NCI-H524 (cell line): Measurements from ENCODE around the gene FSTL5.
"Not testable (repeated sequence)": the region's sequence is repeated elsewhere in the genome, so short reads cannot be mapped to it uniquely, and the experiment has no call there.

Experiments
- DNase-seq, 2 experiments: peaks; one replicate each; lab custom pipeline; 2025; lab: John Stamatoyannopoulos, UW

FSTL5 gene

DNA sequence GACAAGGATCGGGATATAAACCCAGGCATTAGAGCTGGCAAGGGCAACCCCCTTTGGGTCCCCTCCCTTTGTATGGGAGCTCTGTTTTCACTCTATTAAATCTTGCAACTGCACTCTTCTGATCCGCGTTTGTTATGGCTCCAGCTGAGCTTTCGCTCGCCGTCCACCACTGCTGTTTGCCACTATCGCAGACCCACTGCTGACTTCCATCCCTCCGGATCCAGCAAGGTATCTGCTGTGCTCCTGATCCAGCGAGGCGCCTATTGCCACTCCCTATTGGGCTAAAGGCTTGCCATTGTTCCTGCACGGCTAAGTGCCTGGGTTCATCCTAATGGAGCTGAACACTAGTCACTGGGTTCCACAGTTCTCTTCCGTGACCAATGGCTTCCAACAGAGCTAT lies 59.9 kb downstream of the FSTL5 start:
- not testable (repeated sequence) for DNase-seq

GRCh38 chr4:162102713-162103112 lies 61.1 kb downstream of the FSTL5 start:
- no peak for DNase-seq

- DNase-seq: no peak
Measured at GRCh38 chr4:162101337-162101736, 62.5 kb downstream of the FSTL5 start.

GRCh38 chr4:162075726-162076125 lies 88.1 kb downstream of the FSTL5 start:
- DNase-seq: no peak

- no peak for DNase-seq
Measured at GRCh38 chr4:162061214-162061613, 102.6 kb downstream of the FSTL5 start.

- DNase-seq: no peak
Measured at GRCh38 chr4:162059656-162060055, 104.1 kb downstream of the FSTL5 start.

- peak; percentile 33 to 78 for DNase-seq
Measured at GRCh38 chr4:162056990-162057389, 106.8 kb downstream of the FSTL5 start.

GRCh38 chr4:162046135-162046534 lies 117.7 kb downstream of the FSTL5 start:
- no peak for DNase-seq

DNA sequence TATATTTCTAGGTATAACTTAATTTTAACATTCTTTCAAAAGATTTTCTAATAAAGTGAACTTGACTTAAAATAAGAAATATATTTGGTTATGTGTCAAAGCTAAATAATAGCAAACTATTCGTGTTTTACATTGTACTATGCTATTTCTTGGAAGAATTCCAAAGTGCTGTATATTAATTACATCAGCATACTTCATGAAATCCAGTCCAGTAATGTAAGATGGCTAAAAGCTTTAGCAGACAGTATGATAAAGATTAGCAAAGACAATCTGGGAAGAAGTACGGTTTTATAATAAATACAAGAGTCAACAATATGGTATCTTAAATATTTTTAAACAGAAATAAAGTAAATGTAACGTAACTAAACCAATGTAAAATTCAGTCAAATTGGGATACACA lies 125.7 kb downstream of the FSTL5 start:
- DNase-seq: no peak

DNA sequence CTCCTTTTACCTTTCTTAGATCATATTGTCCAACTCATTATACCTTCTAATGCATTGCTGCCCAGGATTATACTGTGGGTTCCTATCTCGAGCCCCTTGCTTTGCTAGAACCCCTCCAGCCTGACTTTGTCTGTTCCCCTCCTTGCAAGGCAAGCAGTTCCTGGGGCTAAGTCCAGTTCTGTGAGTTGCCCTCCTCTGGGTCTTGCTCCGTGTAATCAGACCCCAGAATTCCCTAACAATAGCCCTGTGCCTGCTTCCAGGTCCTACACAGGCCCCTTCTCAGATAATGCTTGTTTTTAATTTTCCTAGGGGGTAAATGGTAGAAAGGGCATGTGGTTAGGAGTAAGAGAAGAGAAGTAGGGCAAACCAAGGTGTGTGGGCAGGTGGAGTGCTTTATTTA lies 145.9 kb downstream of the FSTL5 start:
- no peak for DNase-seq

DNA sequence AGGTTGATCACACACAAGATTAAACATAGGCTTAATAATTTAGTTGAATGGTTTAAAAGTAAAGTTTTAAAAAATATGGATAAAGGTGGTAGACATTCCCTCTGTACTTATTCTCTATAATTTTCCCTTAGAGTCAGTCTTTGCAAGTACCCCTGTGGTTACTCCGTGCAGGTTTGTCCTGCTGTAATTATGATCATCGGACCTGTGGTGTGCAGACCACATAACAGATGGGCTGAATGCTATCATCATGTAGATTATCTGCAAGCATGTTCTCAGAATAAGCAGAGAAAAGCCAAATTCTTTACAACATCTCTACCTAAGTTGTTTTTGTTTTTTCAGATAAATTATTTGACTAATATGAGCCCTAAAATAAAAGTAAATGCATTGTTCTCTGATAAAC lies 146.8 kb downstream of the FSTL5 start:
- DNase-seq: peak in 1 of 2 experiments; percentile 37

DNA sequence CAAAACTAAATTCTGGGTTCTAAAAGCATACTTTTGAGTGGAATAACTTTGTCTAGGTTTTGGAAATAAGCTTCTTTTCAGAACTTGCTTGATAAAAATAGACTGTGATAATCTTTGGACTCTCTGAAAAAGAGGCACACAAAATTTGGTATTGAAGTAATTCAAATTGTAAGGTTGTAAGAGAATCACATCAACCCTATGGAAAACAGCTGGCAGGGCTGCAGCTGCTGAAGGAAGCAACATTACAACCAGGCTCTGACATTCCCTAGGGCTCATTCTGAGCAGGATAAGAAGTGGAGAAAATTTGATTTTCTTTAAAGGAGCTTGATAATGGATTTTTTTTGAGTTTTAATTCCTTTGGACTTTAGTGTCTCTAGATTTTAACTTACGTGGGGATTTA lies 147.6 kb downstream of the FSTL5 start:
- DNase-seq: no peak

- no peak for DNase-seq
Measured at GRCh38 chr4:162015090-162015489, 148.7 kb downstream of the FSTL5 start.

DNA sequence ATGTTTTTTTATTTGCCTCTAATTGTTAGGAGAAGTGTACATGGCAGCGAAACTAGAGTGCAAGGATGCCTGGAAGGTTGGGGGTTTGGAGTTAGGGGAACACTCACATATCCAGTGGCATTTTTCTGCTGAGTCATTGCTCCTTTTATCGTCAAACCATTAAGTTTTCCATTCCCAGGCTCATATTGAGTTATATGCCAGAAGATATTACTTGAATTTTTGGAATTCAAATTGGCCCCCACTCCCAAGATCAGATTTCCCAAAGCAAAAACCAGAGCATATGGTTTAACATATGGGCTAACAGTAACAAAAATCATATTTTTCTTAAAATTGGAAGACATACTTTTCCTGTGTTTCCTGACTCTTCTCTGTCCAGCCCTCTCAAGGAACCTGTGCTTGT lies 152.7 kb downstream of the FSTL5 start:
- peak in 1 of 2 experiments; percentile 31 for DNase-seq

- DNase-seq: no peak
Measured at GRCh38 chr4:162010362-162010761, 153.4 kb downstream of the FSTL5 start.

DNA sequence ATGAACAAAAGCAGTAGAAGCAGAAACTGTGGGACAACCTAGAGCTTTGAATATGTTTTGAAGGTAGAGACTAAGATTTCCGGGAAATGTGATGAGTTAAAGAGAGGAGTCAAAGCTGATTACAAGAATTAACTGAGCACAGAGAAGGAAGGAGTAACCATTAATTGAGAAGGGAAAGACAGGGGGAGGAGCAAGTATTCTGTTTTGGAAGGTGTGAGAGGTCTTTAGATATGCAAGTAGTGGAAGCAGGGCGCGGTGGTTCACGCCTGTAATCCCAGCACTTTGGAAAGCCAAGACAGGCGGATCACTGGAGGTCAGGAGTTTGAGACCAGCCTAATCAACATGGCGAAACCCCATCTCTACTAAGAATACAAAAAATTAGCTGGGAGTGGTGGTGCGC lies 171.5 kb downstream of the FSTL5 start:
- DNase-seq: no peak

DNA sequence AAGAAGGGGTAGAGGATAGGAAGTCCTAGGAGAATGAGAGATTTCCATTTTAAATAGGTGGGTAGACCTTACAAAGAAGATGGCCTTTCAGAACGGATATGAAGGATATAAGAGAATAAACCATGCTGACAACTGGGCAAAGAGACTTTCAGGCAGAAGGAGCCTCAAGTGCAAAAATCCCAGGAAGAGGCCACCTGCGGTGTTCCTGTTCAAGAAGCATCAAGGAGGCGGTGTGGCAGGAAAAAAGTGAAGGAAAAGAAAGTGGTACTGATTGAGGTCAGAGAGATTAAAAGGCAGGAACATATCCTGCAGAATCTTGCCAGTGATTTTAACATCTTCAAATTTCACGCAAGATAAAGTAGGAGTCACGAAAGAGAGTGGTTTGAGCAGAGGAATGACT lies 172.0 kb downstream of the FSTL5 start:
- DNase-seq: no peak

GRCh38 chr4:161990721-161991120 lies 173.1 kb downstream of the FSTL5 start:
- no peak for DNase-seq

GRCh38 chr4:161988946-161989345 lies 174.9 kb downstream of the FSTL5 start:
- DNase-seq: no peak

DNA sequence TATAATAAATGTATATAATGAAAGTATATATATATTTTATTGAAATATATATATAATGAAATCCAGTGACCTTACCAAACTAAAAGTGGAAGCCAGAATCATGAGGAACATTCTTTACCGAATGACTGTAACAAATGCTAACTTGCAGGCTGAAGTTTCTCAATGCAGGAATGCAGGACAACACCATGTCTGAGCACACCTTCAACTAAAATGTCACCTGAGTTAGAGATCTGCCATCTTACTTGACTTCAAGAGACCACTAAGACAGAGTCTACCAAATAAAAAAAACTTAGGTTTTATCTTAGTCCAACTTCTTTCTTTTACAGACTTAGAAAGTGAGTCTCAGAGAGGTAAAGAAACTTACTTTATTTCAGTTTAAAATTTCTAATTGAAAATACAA lies 176.2 kb downstream of the FSTL5 start:
- no peak for DNase-seq

DNA sequence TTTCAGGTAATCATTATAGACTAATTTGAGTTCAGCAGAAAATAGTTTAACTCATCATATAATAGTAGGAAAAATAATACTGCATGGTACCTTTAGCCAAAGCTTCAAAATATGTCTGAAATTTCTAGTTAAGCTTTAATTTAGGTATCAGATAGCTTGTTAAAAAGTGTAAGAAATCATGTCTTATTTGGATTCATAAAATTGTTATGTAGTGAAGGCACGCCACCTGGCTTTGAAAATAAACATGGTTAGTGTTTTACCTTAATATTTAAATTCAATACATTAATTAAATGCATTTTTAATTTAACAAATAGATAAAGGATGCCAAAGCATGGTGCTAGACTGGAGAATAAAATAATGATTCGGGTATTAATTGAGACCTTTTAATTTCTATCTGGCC lies 211.4 kb downstream of the FSTL5 start:
- no peak for DNase-seq

GRCh38 chr4:161949946-161950725 lies 213.7 kb downstream of the FSTL5 start:
- DNase-seq: no peak

GRCh38 chr4:161948026-161948770 lies 215.6 kb downstream of the FSTL5 start:
- DNase-seq: no peak

DNA sequence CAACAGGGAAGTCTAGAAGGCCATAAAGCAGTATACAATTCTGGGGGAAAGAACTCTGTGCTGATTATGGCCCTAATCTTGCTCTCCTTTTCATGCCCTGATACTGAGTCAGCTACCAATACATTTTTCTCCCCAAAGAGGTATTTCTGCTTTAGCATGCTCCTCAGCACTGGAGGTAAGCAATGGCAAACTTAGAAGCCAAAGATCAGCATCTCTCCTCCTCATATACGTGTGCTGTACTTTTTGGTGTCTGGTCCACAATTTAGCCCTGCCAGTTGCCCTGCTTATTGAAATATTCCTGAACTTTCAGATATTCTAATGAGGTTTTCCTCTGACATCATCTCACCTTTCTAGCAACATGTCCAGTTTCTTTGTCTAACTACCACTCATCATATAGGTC lies 226.2 kb downstream of the FSTL5 start:
- DNase-seq: no peak
